Measurements from ENCODE around the gene LSM12.

DNA sequence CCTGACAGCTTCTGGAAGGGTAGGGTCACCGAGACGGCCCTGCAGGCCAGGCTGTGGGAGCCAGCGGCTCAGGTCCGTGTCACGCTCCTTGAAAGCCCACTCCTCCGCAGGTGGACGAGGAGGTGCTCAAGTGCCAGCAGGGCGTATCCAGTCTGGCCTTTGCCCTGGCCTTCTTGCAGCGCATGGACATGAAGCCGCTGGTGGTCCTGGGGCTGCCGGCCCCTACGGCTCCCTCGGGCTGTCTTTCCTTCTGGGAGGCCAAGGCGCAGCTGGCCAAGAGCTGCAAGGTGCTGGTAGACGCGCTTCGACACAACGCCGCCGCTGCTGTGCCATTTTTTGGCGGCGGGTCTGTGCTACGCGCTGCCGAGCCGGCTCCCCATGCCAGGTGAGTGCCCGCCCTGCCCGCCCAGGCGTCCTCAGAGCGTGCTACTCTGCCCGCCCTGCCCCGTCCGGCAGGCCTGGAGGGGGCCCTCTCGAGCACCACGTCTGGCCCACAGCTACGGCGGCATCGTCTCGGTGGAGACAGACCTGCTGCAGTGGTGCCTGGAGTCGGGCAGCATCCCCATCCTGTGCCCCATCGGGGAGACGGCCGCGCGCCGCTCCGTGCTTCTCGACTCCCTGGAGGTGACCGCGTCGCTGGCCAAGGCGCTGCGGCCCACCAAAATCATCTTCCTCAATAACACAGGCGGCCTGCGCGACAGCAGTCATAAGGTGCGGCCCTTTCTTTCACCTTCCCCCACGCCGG lies 60.8 kb downstream of the LSM12 start:
- TF ChIP-seq, protein P1, sequence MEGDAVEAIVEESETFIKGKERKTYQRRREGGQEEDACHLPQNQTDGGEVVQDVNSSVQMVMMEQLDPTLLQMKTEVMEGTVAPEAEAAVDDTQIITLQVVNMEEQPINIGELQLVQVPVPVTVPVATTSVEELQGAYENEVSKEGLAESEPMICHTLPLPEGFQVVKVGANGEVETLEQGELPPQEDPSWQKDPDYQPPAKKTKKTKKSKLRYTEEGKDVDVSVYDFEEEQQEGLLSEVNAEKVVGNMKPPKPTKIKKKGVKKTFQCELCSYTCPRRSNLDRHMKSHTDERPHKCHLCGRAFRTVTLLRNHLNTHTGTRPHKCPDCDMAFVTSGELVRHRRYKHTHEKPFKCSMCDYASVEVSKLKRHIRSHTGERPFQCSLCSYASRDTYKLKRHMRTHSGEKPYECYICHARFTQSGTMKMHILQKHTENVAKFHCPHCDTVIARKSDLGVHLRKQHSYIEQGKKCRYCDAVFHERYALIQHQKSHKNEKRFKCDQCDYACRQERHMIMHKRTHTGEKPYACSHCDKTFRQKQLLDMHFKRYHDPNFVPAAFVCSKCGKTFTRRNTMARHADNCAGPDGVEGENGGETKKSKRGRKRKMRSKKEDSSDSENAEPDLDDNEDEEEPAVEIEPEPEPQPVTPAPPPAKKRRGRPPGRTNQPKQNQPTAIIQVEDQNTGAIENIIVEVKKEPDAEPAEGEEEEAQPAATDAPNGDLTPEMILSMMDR (IDR thresholded peaks at IDR 0.05): peak in 1 of 4 experiments; percentile 23
- TF ChIP-seq EP300 (IDR thresholded peaks at IDR 0.05) (no peak), POLR2AphosphoS5 (IDR thresholded peaks at IDR 0.05) (no peak), POLR2A (IDR thresholded peaks at IDR 0.05) (no peak)
